ENCODE measurements around the gene CHIC2. TPM values are rescaled to one million over a fixed set of nuclear protein-coding genes. Genes with fewer than 3 reads are reported as not detected.

Gene CHIC2
- total RNA-seq, 1 experiment from 2014 or later = 8.2 TPM

DNA sequence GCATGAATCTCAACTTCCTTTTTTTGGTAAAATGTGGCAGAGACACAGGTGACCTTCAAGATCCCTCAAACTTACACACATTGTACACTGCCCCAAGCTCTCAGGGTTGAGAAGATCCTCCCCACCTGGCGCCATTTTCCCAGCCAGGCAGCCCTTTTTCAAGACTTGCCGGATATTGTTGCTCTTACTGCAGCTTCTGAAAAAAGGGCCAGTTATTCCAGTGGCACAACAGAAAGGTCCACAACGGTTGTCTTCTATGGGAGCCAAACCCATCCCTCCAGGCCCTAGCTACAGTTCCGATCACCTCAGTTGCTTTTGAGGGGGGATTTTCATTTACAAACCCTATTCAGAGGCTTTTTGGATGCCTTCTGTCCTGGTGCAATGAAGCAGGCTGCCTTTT is 101.1 kb downstream of the CHIC2 start:
- H3T11ph ChIP-seq (ENCODE audit: low read length) = no peak overlapping the region
- H3K36me3 Mint-ChIP-seq (ENCODE audit: insufficient read depth in 1 of 3, low read depth in 3 of 3) = no peaks in the 10 kb centered on the region
- H3K4me1 ChIP-seq (ENCODE audit: insufficient read depth, low read length) = no peaks in the 10 kb centered on the region; the same call in 1 of the 2 replicates
- H3K9me3 ChIP-seq (ENCODE audit: control insufficient read depth, low read depth, low read length) = no peaks in the 10 kb centered on the region
- H3K18ac ChIP-seq (ENCODE audit: insufficient read length, low read depth, low read length) = no peak overlapping the region
- no peak overlapping the region for H3K4me2 ChIP-seq (ENCODE audit: insufficient read depth, insufficient read length, low read length)
- H3K23me2 ChIP-seq (ENCODE audit: insufficient read length, low read depth, low read length, poor library complexity, severe bottlenecking) = no peaks in the 10 kb centered on the region
- no peaks in the 10 kb centered on the region for H3K27me3 ChIP-seq (ENCODE audit: insufficient read depth, low read length)
- H3K79me1 ChIP-seq (ENCODE audit: insufficient read depth, low read depth, low read length, poor library complexity, severe bottlenecking) = no peaks in the 10 kb centered on the region
- no peak overlapping the region for H2BK15ac ChIP-seq (ENCODE audit: low read depth, low read length)
- no peak for TF ChIP-seq CTCF (conservative IDR thresholded peaks at IDR 0.05)
- H4K91ac ChIP-seq (ENCODE audit: insufficient read length, low read depth, low read length) = no peak overlapping the region
- no peak overlapping the region for H2BK20ac ChIP-seq (ENCODE audit: low read depth, low read length, poor library complexity, severe bottlenecking)
- DNase-seq = no peak
- no peak overlapping the region for H4K5ac ChIP-seq (ENCODE audit: insufficient read length, low read depth, low read length)
- H3K27ac ChIP-seq (ENCODE audit: insufficient read length, low read depth, low read length) = no peak overlapping the region
- H2AFZ ChIP-seq (ENCODE audit: low read length) = no peak overlapping the region
- no CpG with 5 or more reads among the region's 4 CpGs for WGBS (ENCODE audit: extremely low coverage, insufficient read length, low lambda C conversion rate)
- H3K14ac ChIP-seq (ENCODE audit: insufficient read depth, low read length) = no peak overlapping the region
- no peak overlapping the region for H2BK5ac ChIP-seq (ENCODE audit: insufficient read length, low read length)
- H3K4me1 Mint-ChIP-seq = peaks cover 16 to 34% of the 10 kb centered on the region in 2 experiments
- no peaks in the 10 kb centered on the region for H4K20me1 ChIP-seq (ENCODE audit: control insufficient read depth, insufficient read depth, insufficient read length)
- no peak overlapping the region for H2BK120ac ChIP-seq (ENCODE audit: low read depth, low read length, poor library complexity, severe bottlenecking)
- no peak overlapping the region for H3K23ac ChIP-seq (ENCODE audit: insufficient read length, low read depth, low read length)
- no peak overlapping the region for H2BK12ac ChIP-seq (ENCODE audit: insufficient read length, low read depth, low read length)
- H3K27ac Mint-ChIP-seq = no peak overlapping the region
- H3K9me3 Mint-ChIP-seq = no peaks in the 10 kb centered on the region
- no peak overlapping the region for H3K9ac ChIP-seq (ENCODE audit: extremely low read depth, insufficient read length, low read length)
- no peak overlapping the region for H3K56ac ChIP-seq (ENCODE audit: insufficient read length, low read depth, low read length)
- no peak overlapping the region for H3K4me3 Mint-ChIP-seq
- H3K4ac ChIP-seq (ENCODE audit: low read depth, low read length) = no peak overlapping the region
- H4K8ac ChIP-seq (replicated peaks; ENCODE audit: insufficient read length, low read depth, low read length) = no peak overlapping the region
- H2AK5ac ChIP-seq (ENCODE audit: insufficient read length, low read length) = no peak overlapping the region
- peaks cover 26% of the 10 kb centered on the region for H3K27me3 Mint-ChIP-seq (ENCODE audit: low read depth)
- no peaks in the 10 kb centered on the region for H3K79me2 ChIP-seq (ENCODE audit: insufficient read depth, low read length)
